ENCODE measurements around the gene AOX1. TPM values are rescaled to one million over a fixed set of nuclear protein-coding genes. Genes with fewer than 3 reads are reported as not detected.

Gene AOX1
- total RNA-seq, 1 donor from 2014 or later = 3.4 TPM

GRCh38 chr2:200622106-200622505 lies 36.3 kb downstream of the AOX1 start:
- Histone ChIP-seq H3K9ac (ENCODE audit: low read length) (no peak overlapping the region), H4K20me1 (ENCODE audit: insufficient read depth, low read length) (no peaks in the 10 kb centered on the region), H3K27ac (ENCODE audit: low read depth, low read length) (no peak overlapping the region), H3K79me2 (ENCODE audit: insufficient read depth, low read length) (no peaks in the 10 kb centered on the region), H2AFZ (ENCODE audit: low read depth, low read length) (no peak overlapping the region), H3K36me3 (ENCODE audit: insufficient read depth, low read length) (no peaks in the 10 kb centered on the region), H3K27me3 (ENCODE audit: insufficient read depth, low read length) (no peaks in the 10 kb centered on the region), H3K9me3 (ENCODE audit: insufficient read depth, low read depth, low read length) (no peaks in the 10 kb centered on the region), H3K4me3 (ENCODE audit: insufficient read depth, low read depth, low read length) (no peak overlapping the region), H3K4me1 (ENCODE audit: insufficient read depth, low read length) (peaks cover 21% of the 10 kb centered on the region), H3K4me2 (ENCODE audit: low read length) (no peak overlapping the region)
- FAIRE-seq = no peak
- TF ChIP-seq EZH2 (IDR thresholded peaks at IDR 0.05; ENCODE audit: insufficient read depth, low read length) = no peak
- TF ChIP-seq, protein P1, sequence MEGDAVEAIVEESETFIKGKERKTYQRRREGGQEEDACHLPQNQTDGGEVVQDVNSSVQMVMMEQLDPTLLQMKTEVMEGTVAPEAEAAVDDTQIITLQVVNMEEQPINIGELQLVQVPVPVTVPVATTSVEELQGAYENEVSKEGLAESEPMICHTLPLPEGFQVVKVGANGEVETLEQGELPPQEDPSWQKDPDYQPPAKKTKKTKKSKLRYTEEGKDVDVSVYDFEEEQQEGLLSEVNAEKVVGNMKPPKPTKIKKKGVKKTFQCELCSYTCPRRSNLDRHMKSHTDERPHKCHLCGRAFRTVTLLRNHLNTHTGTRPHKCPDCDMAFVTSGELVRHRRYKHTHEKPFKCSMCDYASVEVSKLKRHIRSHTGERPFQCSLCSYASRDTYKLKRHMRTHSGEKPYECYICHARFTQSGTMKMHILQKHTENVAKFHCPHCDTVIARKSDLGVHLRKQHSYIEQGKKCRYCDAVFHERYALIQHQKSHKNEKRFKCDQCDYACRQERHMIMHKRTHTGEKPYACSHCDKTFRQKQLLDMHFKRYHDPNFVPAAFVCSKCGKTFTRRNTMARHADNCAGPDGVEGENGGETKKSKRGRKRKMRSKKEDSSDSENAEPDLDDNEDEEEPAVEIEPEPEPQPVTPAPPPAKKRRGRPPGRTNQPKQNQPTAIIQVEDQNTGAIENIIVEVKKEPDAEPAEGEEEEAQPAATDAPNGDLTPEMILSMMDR (IDR thresholded peaks at IDR 0.05; ENCODE audit: insufficient read depth, low read depth, low read length) = no peak
- no peak overlapping the region for H3K27ac Mint-ChIP-seq (ENCODE audit: unreplicated experiment)
- no peak for DNase-seq (ENCODE audit: low read depth)
- no peaks in the 10 kb centered on the region for H3K36me3 Mint-ChIP-seq (ENCODE audit: low read depth, unreplicated experiment)
- H3K27me3 Mint-ChIP-seq (ENCODE audit: low read depth, unreplicated experiment) = no peaks in the 10 kb centered on the region
- H3K4me1 Mint-ChIP-seq (ENCODE audit: low read depth, unreplicated experiment) = peaks cover 34% of the 10 kb centered on the region
- no peaks in the 10 kb centered on the region for H3K9me3 Mint-ChIP-seq (ENCODE audit: unreplicated experiment)
- H3K4me3 Mint-ChIP-seq (ENCODE audit: unreplicated experiment) = no peak overlapping the region

DNA sequence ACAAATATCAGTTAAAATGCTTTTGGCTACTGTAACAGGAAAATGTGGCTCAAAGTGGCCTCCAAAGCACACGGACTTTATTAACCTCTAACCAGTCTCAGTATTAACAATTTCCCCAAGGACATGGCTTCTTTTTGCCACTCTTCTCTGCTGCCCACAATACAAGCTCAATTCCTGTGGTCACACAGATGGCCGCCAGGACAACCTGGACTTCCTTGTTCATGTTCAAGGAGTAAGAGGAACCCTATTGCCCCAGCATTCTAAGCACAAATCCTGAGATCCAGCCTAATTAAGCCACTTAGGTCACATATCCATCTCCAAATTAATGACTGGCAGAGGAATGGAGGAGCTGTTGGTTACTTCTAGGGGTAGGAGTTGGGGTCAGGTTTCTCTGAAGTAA lies 38.2 kb downstream of the AOX1 start:
- no peaks in the 10 kb centered on the region for H4K20me1 ChIP-seq (ENCODE audit: insufficient read depth, low read length)
- peak overlapping the region; percentile 36 for H3K27ac ChIP-seq (ENCODE audit: low read depth, low read length)

DNA sequence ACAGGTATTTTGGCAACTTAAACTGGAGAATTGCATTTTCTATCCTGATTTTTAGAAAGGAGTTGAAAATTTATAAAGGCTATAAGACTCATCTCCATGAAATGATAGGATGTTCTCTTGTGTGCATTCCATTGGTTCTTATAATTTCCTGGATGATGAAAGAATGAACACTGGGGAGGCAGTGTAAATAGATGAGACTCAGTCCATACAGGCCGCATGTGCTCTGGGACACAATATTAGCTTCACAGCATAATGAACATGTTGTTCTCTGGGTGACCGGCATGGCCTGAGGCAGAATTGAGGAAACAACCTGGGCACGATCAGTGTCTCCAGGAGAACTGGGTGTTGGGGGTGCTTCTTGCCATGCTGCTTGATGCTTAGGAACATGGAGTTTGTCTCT lies 38.8 kb downstream of the AOX1 start:
- Histone ChIP-seq H3K36me3 (ENCODE audit: insufficient read depth, low read length) (no peaks in the 10 kb centered on the region), H3K9ac (ENCODE audit: low read length) (no peak overlapping the region), H3K27me3 (ENCODE audit: insufficient read depth, low read length) (no peaks in the 10 kb centered on the region), H3K4me3 (ENCODE audit: insufficient read depth, low read depth, low read length) (no peak overlapping the region), H4K20me1 (ENCODE audit: insufficient read depth, low read length) (no peaks in the 10 kb centered on the region), H3K27ac (ENCODE audit: low read depth, low read length) (peak overlapping the region; percentile 36), H3K9me3 (ENCODE audit: insufficient read depth, low read depth, low read length) (no peaks in the 10 kb centered on the region), H3K79me2 (ENCODE audit: insufficient read depth, low read length) (no peaks in the 10 kb centered on the region), H2AFZ (ENCODE audit: low read depth, low read length) (peak overlapping the region; percentile 30), H3K4me2 (ENCODE audit: low read length) (peak overlapping the region; percentile 39), H3K4me1 (ENCODE audit: insufficient read depth, low read length) (peaks cover 12% of the 10 kb centered on the region)
- DNase-seq (ENCODE audit: low read depth) (no peak), FAIRE-seq (no peak)
- no peaks in the 10 kb centered on the region for H3K36me3 Mint-ChIP-seq (ENCODE audit: low read depth, unreplicated experiment)
- TF ChIP-seq EZH2 (IDR thresholded peaks at IDR 0.05; ENCODE audit: insufficient read depth, low read length) = no peak
- TF ChIP-seq, protein P1 (IDR thresholded peaks at IDR 0.05; ENCODE audit: insufficient read depth, low read depth, low read length) = no peak
- no peaks in the 10 kb centered on the region for H3K27me3 Mint-ChIP-seq (ENCODE audit: low read depth, unreplicated experiment)
- peaks cover 26% of the 10 kb centered on the region for H3K4me1 Mint-ChIP-seq (ENCODE audit: low read depth, unreplicated experiment)
- H3K9me3 Mint-ChIP-seq (ENCODE audit: unreplicated experiment) = no peaks in the 10 kb centered on the region
- peak overlapping the region; percentile 97 for H3K27ac Mint-ChIP-seq (ENCODE audit: unreplicated experiment)
- H3K4me3 Mint-ChIP-seq (ENCODE audit: unreplicated experiment) = no peak overlapping the region

More for the DNA sequence above, 38.2 kb downstream of the AOX1 start:
- H3K9me3 Mint-ChIP-seq (ENCODE audit: unreplicated experiment) = no peaks in the 10 kb centered on the region
- FAIRE-seq = no peak
- Histone ChIP-seq H3K9ac (ENCODE audit: low read length) (no peak overlapping the region), H3K79me2 (ENCODE audit: insufficient read depth, low read length) (no peaks in the 10 kb centered on the region), H2AFZ (ENCODE audit: low read depth, low read length) (no peak overlapping the region), H3K9me3 (ENCODE audit: insufficient read depth, low read depth, low read length) (no peaks in the 10 kb centered on the region), H3K36me3 (ENCODE audit: insufficient read depth, low read length) (no peaks in the 10 kb centered on the region), H3K27me3 (ENCODE audit: insufficient read depth, low read length) (no peaks in the 10 kb centered on the region), H3K4me3 (ENCODE audit: insufficient read depth, low read depth, low read length) (no peak overlapping the region), H3K4me2 (ENCODE audit: low read length) (peak overlapping the region; percentile 39), H3K4me1 (ENCODE audit: insufficient read depth, low read length) (peaks cover 13% of the 10 kb centered on the region)
- H3K4me3 Mint-ChIP-seq (ENCODE audit: unreplicated experiment) = no peak overlapping the region
- H3K4me1 Mint-ChIP-seq (ENCODE audit: low read depth, unreplicated experiment) = peaks cover 28% of the 10 kb centered on the region
- DNase-seq (ENCODE audit: low read depth) = no peak
- no peaks in the 10 kb centered on the region for H3K27me3 Mint-ChIP-seq (ENCODE audit: low read depth, unreplicated experiment)
- H3K27ac Mint-ChIP-seq (ENCODE audit: unreplicated experiment) = peak overlapping the region; percentile 97
- H3K36me3 Mint-ChIP-seq (ENCODE audit: low read depth, unreplicated experiment) = no peaks in the 10 kb centered on the region
- TF ChIP-seq, protein P1 (IDR thresholded peaks at IDR 0.05; ENCODE audit: insufficient read depth, low read depth, low read length) = no peak
- TF ChIP-seq EZH2 (IDR thresholded peaks at IDR 0.05; ENCODE audit: insufficient read depth, low read length) = no peak
